Lower lobe of right lung (tissue), 2 donors: ENCODE results near the gene VRTN. TPM values are rescaled to one million over a fixed set of nuclear protein-coding genes. Genes with fewer than 3 reads are reported as not detected.

Source experiments
- ATAC-seq, 2 donors: fragments of 200-7000 bp; cut with Tn5 transposase; one replicate each; pipeline ENCODE4 v1.9.1; 2020 to 2022; ENCODE audit warnings: mild to moderate bottlenecking in 2 of 2, moderate library complexity in 2 of 2
- DNase-seq: peaks from one replicate; pipeline ENCODE4 v3.0.0-alpha.2; 2020
- H3K27ac ChIP-seq: fragments of 200-600 bp; one replicate; pipeline ENCODE4 v1.8.0; 2022
- H3K27me3 ChIP-seq: fragments of 200-600 bp; one replicate; pipeline ENCODE4 v1.8.0; 2022; ENCODE audit warnings: low read depth
- H3K36me3 ChIP-seq: fragments of 200-600 bp; one replicate; pipeline ENCODE4 v1.8.0; 2022; ENCODE audit warnings: mild to moderate bottlenecking
- H3K4me1 ChIP-seq: fragments of 200-600 bp; one replicate; pipeline ENCODE4 v1.8.0; 2022
- H3K4me3 ChIP-seq: fragments of 200-600 bp; one replicate; pipeline ENCODE4 v1.8.0; 2022; ENCODE audit warnings: mild to moderate bottlenecking
- H3K9me3 ChIP-seq: fragments of 200-600 bp; one replicate; pipeline ENCODE4 v1.8.0; 2022
- CTCF ChIP-seq: fragments of 200-600 bp; IDR thresholded peaks from one replicate; pipeline ENCODE4 v1.8.0; 2022; ENCODE audit warnings: antibody characterized with exemption, mild to moderate bottlenecking
- intact Hi-C: fragments of 100-400 bp; cut with DNase I; formaldehyde crosslinking; loops from one replicate; pipeline ENCODE4 v1.11.0; 2022
- total RNA-seq: library from RNA; stranded (reverse); fragmentation: NEBNext Ultra II Directional; extraction: Animal tissue kit (Norgen Biotek cat#: 25700); gene quantifications from one replicate; pipeline ENCODE4 v1.2.1, GENCODE V29; 2021
- donor health status: DM: no; HTN: yes; CAD: no; lungs with severe emphysema.

VRTN gene
- total RNA-seq, 1 donor from 2014 or later: not detected

- Histone ChIP-seq H3K36me3 (no peaks in the 10 kb centered on the region), H3K9me3 (no peaks in the 10 kb centered on the region), H3K4me3 (no peak overlapping the region), H3K27ac (no peak overlapping the region), H3K4me1 (no peaks in the 10 kb centered on the region), H3K27me3 (no peaks in the 10 kb centered on the region)
- DNase-seq: peak; percentile 2
- TF ChIP-seq CTCF: no peak
- ATAC-seq: no peak
- intact Hi-C loops: no loop called here
These were observed 43.2 kb downstream of the VRTN start for GRCh38 chr14:74391479-74391878.

GRCh38 chr14:74392616-74393570 lies 44.6 kb downstream of the VRTN start:
- no peaks in the 10 kb centered on the region for H3K9me3 ChIP-seq
- H3K4me1 ChIP-seq: no peaks in the 10 kb centered on the region
- H3K27me3 ChIP-seq: no peaks in the 10 kb centered on the region
- TF ChIP-seq CTCF: no peak
- H3K36me3 ChIP-seq: no peaks in the 10 kb centered on the region
- H3K27ac ChIP-seq: no peak overlapping the region
- ATAC-seq (no peak), DNase-seq (no peak)
- intact Hi-C loops: no loop called here
- no peak overlapping the region for H3K4me3 ChIP-seq

- intact Hi-C loops: no loop called here
- DNase-seq: no peak
- Histone ChIP-seq H3K9me3 (no peaks in the 10 kb centered on the region), H3K27me3 (no peaks in the 10 kb centered on the region), H3K4me1 (no peaks in the 10 kb centered on the region), H3K27ac (no peak overlapping the region), H3K4me3 (no peak overlapping the region), H3K36me3 (no peaks in the 10 kb centered on the region)
- TF ChIP-seq CTCF: no peak
- no peak for ATAC-seq
These were observed 46.3 kb downstream of the VRTN start for GRCh38 chr14:74394549-74394948.

- intact Hi-C loops: no loop called here
- no peaks in the 10 kb centered on the region for H3K36me3 ChIP-seq
- H3K9me3 ChIP-seq: no peaks in the 10 kb centered on the region
- H3K4me1 ChIP-seq: no peaks in the 10 kb centered on the region
- ATAC-seq: peak in 1 of 2 donors; percentile 49
- DNase-seq: no peak
- H3K27ac ChIP-seq: no peak overlapping the region
- no peak for TF ChIP-seq CTCF
- no peak overlapping the region for H3K4me3 ChIP-seq
- H3K27me3 ChIP-seq: no peaks in the 10 kb centered on the region
These were observed 46.8 kb downstream of the VRTN start for GRCh38 chr14:74395094-74395493.

- H3K27ac ChIP-seq: no peak overlapping the region
- peaks cover 24% of the 10 kb centered on the region for H3K4me1 ChIP-seq
- no peaks in the 10 kb centered on the region for H3K36me3 ChIP-seq
- H3K9me3 ChIP-seq: no peaks in the 10 kb centered on the region
- H3K27me3 ChIP-seq: peaks cover 3% of the 10 kb centered on the region
- ATAC-seq (no peak), DNase-seq (no peak)
- H3K4me3 ChIP-seq: no peak overlapping the region
- intact Hi-C loops: no loop called here
- TF ChIP-seq CTCF: no peak
These were observed 51.9 kb downstream of the VRTN start for GRCh38 chr14:74400031-74400685.
